Sigmoid colon (tissue), 4 donors: Measurements from ENCODE around the gene SLC6A3.

Source experiments
- EP300 ChIP-seq, 4 donors: sonication (generic); formaldehyde crosslinking; IDR thresholded peaks; one replicate each; pipeline ENCODE4 v1.6.1; 2017; ENCODE audit warnings: antibody characterized with exemption in 4 of 4
- TF ChIP-seq, protein P1 (sequence below), 4 experiments: fragments of 450-650 bp in 3 of 4; fragments of 200-600 bp in 1 of 4; IDR thresholded peaks; one replicate each; pipeline ENCODE4 v1.5.1; 2016 to 2019; ENCODE audit warnings: antibody characterized with exemption in 4 of 4, mild to moderate bottlenecking in 3 of 4, moderate library complexity in 2 of 4

DNA sequence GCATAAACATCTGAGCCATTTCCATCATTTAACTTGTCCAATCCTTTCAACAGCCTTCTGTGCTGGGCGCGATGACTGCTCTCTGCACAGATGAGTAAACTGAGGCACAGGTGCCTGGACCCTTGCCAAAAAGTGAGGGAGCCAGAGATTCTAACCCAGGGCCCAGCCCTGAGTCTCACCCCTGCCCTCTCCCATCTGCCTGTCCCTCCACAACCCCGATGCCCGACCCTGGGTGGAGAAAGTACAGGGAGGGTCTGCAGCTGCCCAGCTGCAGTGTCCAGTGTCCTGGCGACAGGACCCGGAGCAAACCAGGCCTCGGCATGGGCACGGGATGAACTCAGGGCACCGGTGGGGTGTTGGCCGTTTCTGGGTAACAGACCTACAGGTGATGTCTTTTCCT is 60.7 kb downstream of the SLC6A3 start:
- no peak for TF ChIP-seq EP300 (IDR thresholded peaks at IDR 0.05)
- TF ChIP-seq, protein P1, sequence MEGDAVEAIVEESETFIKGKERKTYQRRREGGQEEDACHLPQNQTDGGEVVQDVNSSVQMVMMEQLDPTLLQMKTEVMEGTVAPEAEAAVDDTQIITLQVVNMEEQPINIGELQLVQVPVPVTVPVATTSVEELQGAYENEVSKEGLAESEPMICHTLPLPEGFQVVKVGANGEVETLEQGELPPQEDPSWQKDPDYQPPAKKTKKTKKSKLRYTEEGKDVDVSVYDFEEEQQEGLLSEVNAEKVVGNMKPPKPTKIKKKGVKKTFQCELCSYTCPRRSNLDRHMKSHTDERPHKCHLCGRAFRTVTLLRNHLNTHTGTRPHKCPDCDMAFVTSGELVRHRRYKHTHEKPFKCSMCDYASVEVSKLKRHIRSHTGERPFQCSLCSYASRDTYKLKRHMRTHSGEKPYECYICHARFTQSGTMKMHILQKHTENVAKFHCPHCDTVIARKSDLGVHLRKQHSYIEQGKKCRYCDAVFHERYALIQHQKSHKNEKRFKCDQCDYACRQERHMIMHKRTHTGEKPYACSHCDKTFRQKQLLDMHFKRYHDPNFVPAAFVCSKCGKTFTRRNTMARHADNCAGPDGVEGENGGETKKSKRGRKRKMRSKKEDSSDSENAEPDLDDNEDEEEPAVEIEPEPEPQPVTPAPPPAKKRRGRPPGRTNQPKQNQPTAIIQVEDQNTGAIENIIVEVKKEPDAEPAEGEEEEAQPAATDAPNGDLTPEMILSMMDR (IDR thresholded peaks at IDR 0.05): no peak
